ENCODE data around the gene TNFRSF8.

TNFRSF8 gene

GRCh38 chr1:12060500-12060899, 2.6 kb upstream of the TNFRSF8 start:
- H3K27ac ChIP-seq: no peak overlapping the region
- no peak overlapping the region for H3K4me3 ChIP-seq (IDR thresholded peaks at IDR 0.05; ENCODE audit: insufficient read depth, low read depth, low read length)
- no peaks in the 10 kb centered on the region for H3K36me3 ChIP-seq (ENCODE audit: insufficient read depth)
- peaks cover 20% of the 10 kb centered on the region for H3K4me1 ChIP-seq (ENCODE audit: low read depth, poor library complexity, severe bottlenecking)
- no peak overlapping the region for H2AFZ ChIP-seq (ENCODE audit: low read depth)
- no peaks in the 10 kb centered on the region for H3K79me2 ChIP-seq (ENCODE audit: insufficient read depth, low read depth)
- H4K20me1 ChIP-seq (ENCODE audit: insufficient read depth): no peaks in the 10 kb centered on the region
- TF ChIP-seq CTCF (conservative IDR thresholded peaks at IDR 0.05; ENCODE audit: low read depth, low read length): no peak
- peaks cover 17% of the 10 kb centered on the region; the same call in 1 of the 2 replicates for H3K27me3 ChIP-seq (ENCODE audit: insufficient read depth, low read depth)
- no peak overlapping the region for H3K4me2 ChIP-seq
- no peak overlapping the region for H3K9ac ChIP-seq

- Histone ChIP-seq H3K27me3 (ENCODE audit: insufficient read depth, low read depth) (peaks cover 25% of the 10 kb centered on the region; the same call in 1 of the 2 replicates), H3K27ac (no peak overlapping the region), H3K79me2 (ENCODE audit: insufficient read depth, low read depth) (no peaks in the 10 kb centered on the region), H3K36me3 (ENCODE audit: insufficient read depth) (no peaks in the 10 kb centered on the region), H3K4me2 (no peak overlapping the region), H2AFZ (ENCODE audit: low read depth) (no peak overlapping the region), H4K20me1 (ENCODE audit: insufficient read depth) (no peaks in the 10 kb centered on the region), H3K4me3 (IDR thresholded peaks at IDR 0.05; ENCODE audit: insufficient read depth, low read depth, low read length) (no peak overlapping the region), H3K4me1 (ENCODE audit: low read depth, poor library complexity, severe bottlenecking) (peaks cover 12% of the 10 kb centered on the region), H3K9ac (no peak overlapping the region)
- TF ChIP-seq CTCF (conservative IDR thresholded peaks at IDR 0.05; ENCODE audit: low read depth, low read length): no peak
Measured at GRCh38 chr1:12064073-12064969, 1.2 kb downstream of the TNFRSF8 start.

- H3K27me3 ChIP-seq (ENCODE audit: insufficient read depth, low read depth): peaks cover 25% of the 10 kb centered on the region; the same call in 1 of the 2 replicates
- no peak overlapping the region for H3K4me3 ChIP-seq (IDR thresholded peaks at IDR 0.05; ENCODE audit: insufficient read depth, low read depth, low read length)
- no peak overlapping the region for H3K4me2 ChIP-seq
- H3K27ac ChIP-seq: no peak overlapping the region
- H3K4me1 ChIP-seq (ENCODE audit: low read depth, poor library complexity, severe bottlenecking): peaks cover 4% of the 10 kb centered on the region
- no peaks in the 10 kb centered on the region for H4K20me1 ChIP-seq (ENCODE audit: insufficient read depth)
- H3K79me2 ChIP-seq (ENCODE audit: insufficient read depth, low read depth): no peaks in the 10 kb centered on the region
- H2AFZ ChIP-seq (ENCODE audit: low read depth): no peak overlapping the region
- TF ChIP-seq CTCF (conservative IDR thresholded peaks at IDR 0.05; ENCODE audit: low read depth, low read length): no peak
- no peaks in the 10 kb centered on the region for H3K36me3 ChIP-seq (ENCODE audit: insufficient read depth)
- H3K9ac ChIP-seq: no peak overlapping the region
Measured at GRCh38 chr1:12065872-12066271, 2.8 kb downstream of the TNFRSF8 start.

- H3K4me1 ChIP-seq (ENCODE audit: low read depth, poor library complexity, severe bottlenecking): peaks cover 4% of the 10 kb centered on the region
- no peak overlapping the region for H3K4me2 ChIP-seq
- no peak overlapping the region for H3K4me3 ChIP-seq (IDR thresholded peaks at IDR 0.05; ENCODE audit: insufficient read depth, low read depth, low read length)
- H3K36me3 ChIP-seq (ENCODE audit: insufficient read depth): no peaks in the 10 kb centered on the region
- H3K27ac ChIP-seq: no peak overlapping the region
- H3K27me3 ChIP-seq (ENCODE audit: insufficient read depth, low read depth): peaks cover 25% of the 10 kb centered on the region; the same call in 1 of the 2 replicates
- H4K20me1 ChIP-seq (ENCODE audit: insufficient read depth): no peaks in the 10 kb centered on the region
- H3K9ac ChIP-seq: no peak overlapping the region
- no peak overlapping the region for H2AFZ ChIP-seq (ENCODE audit: low read depth)
- no peak for TF ChIP-seq CTCF (conservative IDR thresholded peaks at IDR 0.05; ENCODE audit: low read depth, low read length)
- no peaks in the 10 kb centered on the region for H3K79me2 ChIP-seq (ENCODE audit: insufficient read depth, low read depth)
Measured at GRCh38 chr1:12067900-12068821, 5.1 kb downstream of the TNFRSF8 start.
